Subcutaneous adipose tissue (tissue), 4 donors: ENCODE results near the gene BOLA1. TPM values are rescaled to one million over a fixed set of nuclear protein-coding genes. Genes with fewer than 3 reads are reported as not detected.

Experiments
- total RNA-seq, 4 donors: library from RNA; depleted of rRNA; stranded (reverse); fragments of >200 nt; gene quantifications; one replicate each; pipeline ENCODE4 v1.1.0, GENCODE V29; 2016
- TF ChIP-seq, protein P1 (sequence below): fragments of 450-650 bp; IDR thresholded peaks from one replicate; pipeline ENCODE4 v1.5.1; 2016; ENCODE audit warnings: low read depth, mild to moderate bottlenecking, control low read depth, antibody characterized with exemption, moderate library complexity

BOLA1 gene
- total RNA-seq, 4 donors from 2014 or later = 19.7 to 31.6 (median 23.0) TPM

- TF ChIP-seq, protein P1, sequence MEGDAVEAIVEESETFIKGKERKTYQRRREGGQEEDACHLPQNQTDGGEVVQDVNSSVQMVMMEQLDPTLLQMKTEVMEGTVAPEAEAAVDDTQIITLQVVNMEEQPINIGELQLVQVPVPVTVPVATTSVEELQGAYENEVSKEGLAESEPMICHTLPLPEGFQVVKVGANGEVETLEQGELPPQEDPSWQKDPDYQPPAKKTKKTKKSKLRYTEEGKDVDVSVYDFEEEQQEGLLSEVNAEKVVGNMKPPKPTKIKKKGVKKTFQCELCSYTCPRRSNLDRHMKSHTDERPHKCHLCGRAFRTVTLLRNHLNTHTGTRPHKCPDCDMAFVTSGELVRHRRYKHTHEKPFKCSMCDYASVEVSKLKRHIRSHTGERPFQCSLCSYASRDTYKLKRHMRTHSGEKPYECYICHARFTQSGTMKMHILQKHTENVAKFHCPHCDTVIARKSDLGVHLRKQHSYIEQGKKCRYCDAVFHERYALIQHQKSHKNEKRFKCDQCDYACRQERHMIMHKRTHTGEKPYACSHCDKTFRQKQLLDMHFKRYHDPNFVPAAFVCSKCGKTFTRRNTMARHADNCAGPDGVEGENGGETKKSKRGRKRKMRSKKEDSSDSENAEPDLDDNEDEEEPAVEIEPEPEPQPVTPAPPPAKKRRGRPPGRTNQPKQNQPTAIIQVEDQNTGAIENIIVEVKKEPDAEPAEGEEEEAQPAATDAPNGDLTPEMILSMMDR = no peak
Measured at GRCh38 chr1:149896575-149896974, 2.8 kb upstream of the BOLA1 start.

DNA sequence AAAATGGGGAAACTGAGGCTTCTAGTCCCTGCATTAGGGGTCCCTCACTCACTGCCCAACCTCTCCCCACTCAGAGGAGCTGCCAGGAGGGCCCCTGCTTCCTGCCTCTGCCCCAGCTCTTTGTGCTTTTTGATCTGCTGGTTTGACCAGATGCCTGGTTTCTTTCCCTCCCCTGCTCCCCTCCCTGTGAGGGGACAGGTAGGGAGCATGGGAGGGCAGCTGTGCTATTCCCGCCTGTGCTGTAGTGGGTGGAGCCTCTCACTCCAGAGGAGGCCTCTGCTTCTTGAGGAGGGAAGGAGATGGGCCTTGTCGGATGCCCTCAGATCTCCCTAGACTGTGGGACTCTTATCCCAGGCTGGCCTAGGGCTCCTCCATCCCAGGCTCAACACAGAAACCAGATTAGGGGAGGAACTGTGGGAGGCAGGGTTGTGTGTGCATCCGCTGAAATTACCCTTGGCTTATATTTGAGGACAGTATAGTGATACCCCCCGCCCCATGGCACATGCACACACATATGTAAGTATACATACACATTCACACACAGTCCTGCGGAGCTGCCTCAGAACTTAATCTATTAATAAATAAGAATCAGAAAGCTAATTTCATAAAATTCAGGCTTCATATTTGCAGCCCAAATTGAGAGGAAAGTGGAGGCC is 4.6 kb downstream of the BOLA1 start:
- TF ChIP-seq, protein P1 = no peak

DNA sequence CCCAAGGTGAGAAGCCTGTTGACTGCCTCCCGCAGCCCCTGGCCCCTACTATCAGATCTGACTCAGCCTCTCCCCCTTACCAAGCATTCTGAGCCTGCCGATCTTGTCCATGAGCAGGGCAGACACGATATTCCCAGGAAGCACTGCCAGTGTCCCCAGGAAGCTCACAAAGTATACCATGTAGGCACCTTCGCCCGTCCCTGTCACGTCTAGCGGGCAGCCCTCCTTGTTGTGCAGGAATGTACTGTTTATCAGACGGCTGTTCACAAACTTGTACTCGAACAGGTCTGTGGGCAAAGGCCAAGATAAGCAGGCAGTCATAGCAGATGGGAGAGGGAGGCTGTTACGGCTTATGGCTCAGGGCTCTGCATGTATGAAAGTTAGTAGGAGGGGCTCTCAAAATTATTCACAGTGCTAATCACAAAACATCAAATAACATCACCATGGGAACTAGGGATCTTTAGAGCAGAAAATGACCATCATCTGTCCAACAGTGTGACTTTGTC is 7.3 kb downstream of the BOLA1 start:
- TF ChIP-seq, protein P1 = no peak

DNA sequence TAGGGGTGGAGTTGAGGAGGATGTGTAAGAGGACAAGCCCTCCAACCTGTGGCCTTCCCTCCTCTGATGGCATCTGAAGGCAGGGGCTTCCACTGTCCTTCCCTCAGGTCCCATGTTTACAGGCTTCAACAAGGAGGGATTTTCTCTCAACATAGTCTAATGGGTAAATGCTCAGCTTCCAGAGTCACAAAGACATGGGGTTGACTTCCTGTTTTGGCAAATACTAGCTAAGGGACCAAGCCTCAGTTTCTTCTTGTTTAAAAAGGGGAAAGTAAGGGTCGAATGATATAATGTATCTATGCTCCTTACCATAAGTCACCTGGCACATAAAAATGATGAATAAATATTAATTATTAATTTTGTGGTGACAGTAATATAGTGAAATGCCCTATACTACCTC is 15.2 kb downstream of the BOLA1 start:
- TF ChIP-seq, protein P1 = no peak

DNA sequence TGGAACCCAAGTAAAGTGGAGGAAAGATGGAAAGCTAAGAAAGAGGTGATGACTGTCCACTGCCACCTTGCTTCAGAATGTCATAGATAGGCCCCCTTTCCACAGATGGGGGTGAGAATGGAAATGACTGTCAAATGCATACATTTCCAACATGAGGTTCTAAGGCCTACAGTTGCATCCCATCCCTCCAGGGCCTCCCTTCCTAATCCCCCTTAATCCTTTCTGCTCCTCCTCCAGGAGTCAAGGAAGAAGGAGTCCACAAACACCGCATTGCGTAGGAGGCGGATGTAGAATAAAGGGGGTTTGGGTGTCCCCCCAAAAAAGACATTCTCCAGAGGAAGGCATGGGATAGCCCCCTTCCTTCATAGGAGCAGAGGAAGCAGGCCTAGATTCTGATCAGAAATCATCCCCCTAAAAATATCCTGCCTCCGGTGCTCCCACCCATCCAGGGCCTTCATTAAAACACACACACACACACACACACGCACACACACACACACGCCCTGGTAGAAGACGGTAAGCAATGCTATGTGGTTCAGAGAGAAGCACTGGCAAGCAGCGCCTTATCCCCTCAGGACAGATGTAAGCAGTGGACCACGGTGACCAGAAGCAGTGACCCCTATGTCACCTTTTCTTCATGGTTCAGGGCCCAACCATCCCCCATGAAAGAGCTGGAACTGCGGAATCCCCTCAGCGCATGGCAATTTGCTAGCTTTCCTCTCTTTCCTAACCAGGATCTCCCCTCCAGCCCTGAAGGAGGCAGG is 16.2 kb downstream of the BOLA1 start:
- TF ChIP-seq, protein P1 = no peak

DNA sequence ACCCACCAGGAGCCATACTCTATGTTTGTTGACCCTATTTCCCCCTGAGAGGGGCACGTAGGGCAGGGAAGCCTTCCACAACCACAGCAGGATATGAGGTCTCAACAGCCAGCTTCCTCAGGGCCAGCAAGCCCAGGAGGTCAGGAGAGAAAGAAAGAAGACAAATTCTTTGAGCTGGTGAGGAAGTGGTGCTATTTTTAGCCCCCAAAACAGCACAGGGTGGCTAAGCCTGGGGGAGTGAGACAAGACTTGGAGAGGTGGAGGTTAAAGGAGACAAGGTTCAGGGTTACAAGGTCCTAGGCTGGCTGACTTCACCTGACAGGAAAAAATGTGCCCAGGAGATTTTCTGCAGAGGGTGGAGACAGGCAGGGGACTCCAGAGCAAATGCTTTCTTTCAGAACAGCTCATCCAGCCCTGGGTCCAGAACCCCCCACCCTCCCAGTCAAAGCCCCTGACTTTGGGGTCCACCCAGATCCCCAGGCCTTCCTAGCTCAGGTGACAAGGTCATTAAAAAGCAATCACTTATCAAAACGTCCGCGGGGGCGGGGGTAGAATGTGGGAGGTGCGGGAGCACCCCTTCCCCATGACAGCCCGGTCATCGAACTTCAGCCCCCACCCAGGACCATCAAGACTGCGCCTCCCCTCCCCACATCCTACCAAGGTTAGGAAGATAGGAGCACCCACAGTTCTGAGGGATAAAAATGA is 17.0 kb downstream of the BOLA1 start:
- TF ChIP-seq, protein P1 = no peak

DNA sequence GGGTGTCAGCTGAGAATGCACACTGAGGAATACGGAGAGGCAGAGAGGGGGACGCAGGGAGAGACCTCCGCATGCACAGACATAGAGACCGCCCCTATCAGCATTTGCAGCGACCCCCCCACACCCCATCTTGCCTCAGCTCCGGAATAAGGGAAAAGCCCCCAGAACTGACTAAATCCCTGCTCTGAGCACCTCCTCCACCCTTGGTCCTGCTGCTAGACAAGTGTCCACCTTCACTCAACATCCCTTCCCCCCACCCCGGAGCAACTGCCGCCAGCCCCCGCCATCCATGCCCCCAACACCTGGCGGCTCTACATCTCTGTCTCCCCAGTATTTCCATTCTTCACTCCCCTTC is 17.5 kb downstream of the BOLA1 start:
- TF ChIP-seq, protein P1 = no peak
